HL-60/S4 treated with retinoic acid at 250 ng/mL for 4 days and 3 days (cell line): ENCODE data around the gene GATAD1.
"Not testable (repeated sequence)": the region's sequence is repeated elsewhere in the genome, so short reads cannot be mapped to it uniquely, and the experiment has no call there.

Experiments
- in situ Hi-C: fragments of 300-500 bp; cut with MboI; formaldehyde crosslinking; loops from 2 replicates; pipeline ENCODE4 v1.7.0; 2022; ENCODE audit warnings: low sequenced_read_pairs

Gene GATAD1

GRCh38 chr7:92436612-92437445 is 10.5 kb upstream of the GATAD1 start:
- in situ Hi-C loops, result no loop called here

DNA sequence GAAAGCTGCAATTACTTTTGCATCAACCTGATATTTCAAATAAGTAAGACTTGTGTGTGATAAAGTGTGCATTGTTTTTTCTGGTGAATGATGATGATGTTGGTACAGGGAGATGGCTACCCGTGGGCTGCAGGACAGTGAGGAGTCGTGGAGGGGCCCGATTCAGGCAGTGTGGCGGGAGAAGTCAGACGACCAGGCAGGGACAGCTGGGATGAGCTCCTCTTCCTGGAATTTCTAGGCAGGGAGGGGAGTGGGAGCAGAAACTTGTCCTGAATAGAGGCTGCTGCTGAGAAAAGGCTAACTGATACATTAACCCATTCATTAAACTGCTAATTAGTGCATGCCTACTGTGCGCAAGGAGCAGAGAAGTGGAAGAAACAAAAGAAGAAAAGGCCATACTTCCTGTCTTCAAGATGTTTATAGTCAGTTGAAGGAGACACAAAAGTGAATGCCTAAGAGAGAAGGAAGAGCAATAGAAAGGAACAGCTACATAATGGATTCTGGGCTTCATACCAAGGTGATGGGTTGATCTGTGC is 9.3 kb upstream of the GATAD1 start:
- in situ Hi-C loops, result no loop called here

GRCh38 chr7:92442720-92443119 is 4.6 kb upstream of the GATAD1 start:
- in situ Hi-C loops, result not testable (repeated sequence)

- in situ Hi-C loops, result no loop called here
Measured at GRCh38 chr7:92446869-92447344, 375 bp upstream of the GATAD1 start.

DNA sequence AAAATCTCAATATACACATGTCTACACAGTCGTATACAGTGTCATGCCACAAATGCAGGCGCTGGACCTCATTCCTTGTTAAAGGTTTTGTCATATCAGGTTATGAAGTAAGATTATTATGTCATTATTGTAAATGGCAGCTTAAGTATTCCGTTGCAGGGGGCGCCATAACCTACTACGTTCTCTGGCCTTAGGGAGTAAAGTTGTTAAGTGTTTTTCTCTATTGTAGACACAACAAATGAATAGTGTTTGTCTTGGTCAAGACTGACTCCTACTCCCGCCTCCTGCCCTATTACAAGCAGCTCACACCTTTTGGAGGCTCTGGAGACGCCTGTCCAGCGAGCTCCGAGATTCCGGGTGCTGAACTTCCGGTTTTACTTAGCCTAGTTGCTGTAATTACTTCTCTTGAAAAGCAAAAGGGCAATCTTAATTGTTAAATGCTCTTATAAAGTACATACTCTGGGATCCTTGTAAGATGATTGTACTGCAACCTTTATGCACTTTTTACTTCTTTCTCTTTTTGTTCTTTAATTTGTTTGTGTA is 994 bp downstream of the GATAD1 start:
- in situ Hi-C loops, result no loop called here

DNA sequence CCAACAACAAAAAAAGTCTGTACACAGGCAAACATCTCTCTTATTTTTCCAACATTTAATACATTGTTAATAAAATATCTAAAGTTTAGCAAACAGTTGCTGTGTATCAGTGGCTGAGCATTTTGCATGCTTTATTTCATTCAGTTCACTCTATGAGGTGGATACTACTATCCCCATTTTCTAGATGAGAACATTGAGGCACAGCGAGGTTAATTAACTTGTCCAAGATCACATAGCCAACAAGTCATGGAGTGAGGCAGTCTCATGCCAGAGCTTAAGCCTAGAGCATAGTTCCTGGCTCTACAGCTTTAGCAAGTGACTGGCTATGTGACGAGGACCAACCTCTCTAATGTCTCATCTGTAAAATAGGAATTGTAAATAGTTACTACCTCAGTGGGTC is 4.4 kb downstream of the GATAD1 start:
- in situ Hi-C loops, result no loop called here

- in situ Hi-C loops, result no loop called here
Measured at GRCh38 chr7:92456236-92456635, 9.0 kb downstream of the GATAD1 start.

GRCh38 chr7:92460109-92460508 is 12.8 kb downstream of the GATAD1 start:
- in situ Hi-C loops, result no loop called here

- in situ Hi-C loops, result no loop called here
Measured at GRCh38 chr7:92460510-92460909, 13.2 kb downstream of the GATAD1 start.

DNA sequence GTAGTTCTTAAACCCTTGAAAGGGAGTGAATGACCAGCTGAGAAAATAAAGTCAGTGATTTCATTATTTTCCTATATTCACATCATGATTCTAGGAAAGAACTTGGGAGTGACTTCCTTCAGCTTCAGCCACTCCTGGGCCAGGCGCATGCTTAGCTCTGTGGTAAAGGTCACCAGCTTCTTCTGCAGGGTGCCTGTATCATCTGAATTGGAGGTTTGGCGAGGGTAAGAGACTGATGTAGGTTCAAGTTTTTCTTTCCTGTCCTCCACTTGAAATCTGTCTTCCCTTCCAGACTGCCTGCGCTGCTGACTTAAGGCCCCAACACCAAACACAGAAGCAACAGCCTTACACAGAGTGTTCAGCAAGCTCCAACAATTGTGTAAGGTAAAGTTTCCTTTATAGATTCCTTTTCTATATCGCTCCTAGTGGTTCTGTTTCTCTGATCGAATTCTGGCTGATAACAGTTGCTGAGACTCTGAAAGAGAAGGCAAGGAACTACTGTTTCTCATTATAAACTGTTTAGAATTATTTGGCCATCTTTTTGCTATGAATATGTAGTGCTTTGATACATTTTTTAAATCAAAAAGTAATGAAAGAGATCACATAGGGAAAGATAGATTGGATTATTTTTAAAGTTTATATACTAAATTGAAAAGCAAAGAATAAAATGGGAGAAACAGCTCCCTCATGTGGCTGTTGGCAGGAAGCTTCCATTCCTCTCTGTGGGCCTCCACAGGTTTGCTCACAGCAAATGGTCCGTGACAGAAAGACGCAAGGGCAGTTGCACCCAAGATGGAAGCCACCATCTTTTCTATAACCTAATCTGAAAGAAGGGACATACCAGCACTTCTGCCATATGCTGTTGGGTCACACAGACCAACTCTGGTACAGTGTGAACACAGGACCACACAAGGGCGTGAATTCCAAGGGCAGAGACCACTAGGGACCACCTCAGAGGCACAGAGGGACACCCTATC is 14.0 kb downstream of the GATAD1 start:
- in situ Hi-C loops, result no loop called here

GRCh38 chr7:92462560-92462959 is 15.3 kb downstream of the GATAD1 start:
- in situ Hi-C loops, result no loop called here

DNA sequence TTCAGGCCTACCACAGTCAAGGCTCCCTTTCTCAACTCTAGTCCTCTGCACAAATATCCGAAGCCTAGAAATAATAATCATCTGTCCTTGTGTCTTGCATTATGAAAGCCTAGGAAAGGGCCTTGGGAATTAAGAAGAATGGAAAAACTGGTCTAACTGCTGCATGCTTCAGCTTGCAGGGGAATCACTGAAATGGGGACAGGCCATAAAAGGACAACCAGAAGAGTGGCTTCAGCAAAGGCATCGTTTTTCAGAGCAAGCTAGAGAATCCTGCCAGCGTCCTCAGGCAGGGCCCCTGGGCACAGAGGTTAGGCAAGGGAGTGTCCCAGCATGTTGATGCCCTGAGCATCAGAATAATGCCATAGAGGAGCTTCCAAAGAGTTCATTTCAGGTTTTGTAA is 17.2 kb downstream of the GATAD1 start:
- in situ Hi-C loops, result no loop called here

DNA sequence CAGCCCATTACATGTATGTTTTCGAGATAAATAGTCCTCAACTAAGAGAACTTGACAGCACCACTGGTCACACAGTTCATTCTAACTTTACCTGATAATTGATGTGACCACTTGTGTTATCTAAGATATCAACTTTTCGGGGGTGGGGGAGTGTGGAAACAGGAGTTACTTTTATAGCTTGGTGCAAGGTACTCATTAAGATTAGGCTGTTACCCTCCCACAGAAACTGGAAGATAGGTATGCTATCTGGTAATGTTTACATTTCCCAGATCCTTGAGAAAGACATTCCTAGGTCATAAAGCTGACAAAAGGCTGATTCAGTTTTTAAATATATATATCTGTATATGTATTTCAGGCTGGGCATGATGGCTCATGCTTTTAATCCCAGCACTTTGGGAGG is 19.4 kb downstream of the GATAD1 start:
- in situ Hi-C loops, result no loop called here

DNA sequence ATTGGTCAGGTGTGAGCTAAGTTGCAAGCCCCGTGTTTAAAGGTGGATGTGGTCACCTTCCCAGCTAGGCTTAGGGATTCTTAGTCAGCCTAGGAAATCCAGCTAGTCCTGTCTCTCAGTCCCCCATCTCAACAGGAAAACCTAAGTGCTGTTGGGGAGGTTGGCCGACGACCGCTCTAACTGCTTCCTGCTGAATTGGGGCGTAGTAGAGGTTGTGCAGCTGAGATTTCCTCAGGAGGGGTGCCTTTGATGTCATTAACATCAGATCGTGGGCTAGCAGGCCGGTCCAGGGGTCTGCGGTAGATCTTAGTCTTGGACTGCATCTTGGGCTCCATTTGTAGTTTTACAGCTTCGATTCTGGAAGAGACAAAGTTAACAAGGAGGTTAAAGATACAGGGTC is 21.3 kb downstream of the GATAD1 start:
- in situ Hi-C loops, result not testable (repeated sequence)

DNA sequence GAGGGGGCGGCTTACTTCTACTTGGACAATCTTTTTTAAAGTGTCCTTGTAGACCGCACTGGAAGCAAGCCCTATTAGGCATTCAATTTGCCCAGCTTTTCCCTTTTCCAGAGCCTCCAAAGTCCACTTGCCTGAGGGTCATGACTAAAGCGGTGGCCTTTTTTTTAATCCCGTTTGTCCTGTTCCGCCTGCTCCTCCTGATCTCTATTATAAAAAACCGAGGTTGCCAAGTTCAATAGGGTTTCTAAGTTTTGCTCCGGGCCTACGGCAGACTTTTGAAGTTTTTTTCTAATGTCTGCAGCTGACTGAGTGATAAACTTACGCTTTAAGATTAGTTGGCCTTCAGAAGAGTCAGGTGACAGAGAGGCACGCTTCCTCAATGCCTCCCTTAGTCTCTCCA is 26.7 kb downstream of the GATAD1 start:
- in situ Hi-C loops, result not testable (repeated sequence)

- in situ Hi-C loops, result not testable (repeated sequence)
Measured at GRCh38 chr7:92475261-92475770, 28.0 kb downstream of the GATAD1 start.

DNA sequence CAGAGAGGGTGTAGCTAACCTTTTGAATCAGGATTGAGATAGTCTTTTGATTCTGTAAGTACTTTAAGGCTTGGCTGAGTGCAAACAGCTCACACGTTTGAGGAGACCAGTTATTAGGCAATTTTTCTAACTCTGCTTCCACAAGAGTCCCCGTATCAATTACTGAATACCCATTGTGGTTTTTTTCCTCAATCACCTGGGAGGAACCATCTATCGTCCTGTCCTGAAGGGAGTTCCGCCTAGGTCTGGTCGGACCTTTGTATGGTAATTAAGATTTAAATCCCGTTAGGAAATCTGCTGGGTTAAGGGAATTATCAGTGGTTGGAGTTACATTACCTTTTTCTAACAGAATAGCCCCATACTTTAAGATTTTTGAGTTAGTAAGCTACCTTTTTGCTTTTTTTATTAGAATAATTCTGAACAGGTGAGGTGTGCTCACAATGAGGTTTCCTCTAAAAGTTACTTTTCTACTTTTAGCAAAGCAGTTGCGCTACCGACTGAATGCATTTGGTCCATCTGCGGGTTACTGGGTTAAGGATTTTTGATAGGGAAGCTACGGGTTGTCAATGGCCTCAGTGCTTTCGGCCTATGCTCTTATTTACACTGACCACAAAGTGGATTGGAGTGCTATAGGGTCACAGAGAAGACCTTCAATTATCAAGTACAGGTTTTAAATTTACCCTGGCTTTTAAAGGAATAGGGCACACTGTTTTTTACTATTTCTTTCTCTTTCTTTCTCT is 28.7 kb downstream of the GATAD1 start:
- in situ Hi-C loops, result not testable (repeated sequence)

DNA sequence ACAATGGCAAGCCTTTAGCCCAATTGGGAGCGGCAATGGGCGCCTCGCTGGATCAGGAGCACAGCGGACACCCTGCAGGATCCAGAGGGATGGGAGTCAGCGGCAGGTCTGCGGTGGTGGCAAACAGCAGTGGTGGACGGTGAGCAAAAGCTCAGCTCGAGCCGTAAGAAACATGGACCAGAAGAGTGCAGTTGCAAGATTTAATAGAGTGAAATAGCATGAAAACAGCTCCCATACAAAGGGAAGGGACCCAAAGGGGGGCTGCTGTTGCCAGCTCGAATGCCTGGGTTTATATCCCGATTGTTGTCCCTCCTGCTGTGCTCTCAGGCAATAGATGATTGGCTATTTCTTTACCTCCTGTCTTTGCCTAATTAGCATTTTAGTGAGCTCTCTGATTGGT is 30.4 kb downstream of the GATAD1 start, which contains the start of gene ERVW-1:
TSS of gene ERVW-1 (minus strand) at position 266 of the 400 bp plus-strand sequence. CDS start 7,565 bp downstream, outside the sequence.
- in situ Hi-C loops, result not testable (repeated sequence)

DNA sequence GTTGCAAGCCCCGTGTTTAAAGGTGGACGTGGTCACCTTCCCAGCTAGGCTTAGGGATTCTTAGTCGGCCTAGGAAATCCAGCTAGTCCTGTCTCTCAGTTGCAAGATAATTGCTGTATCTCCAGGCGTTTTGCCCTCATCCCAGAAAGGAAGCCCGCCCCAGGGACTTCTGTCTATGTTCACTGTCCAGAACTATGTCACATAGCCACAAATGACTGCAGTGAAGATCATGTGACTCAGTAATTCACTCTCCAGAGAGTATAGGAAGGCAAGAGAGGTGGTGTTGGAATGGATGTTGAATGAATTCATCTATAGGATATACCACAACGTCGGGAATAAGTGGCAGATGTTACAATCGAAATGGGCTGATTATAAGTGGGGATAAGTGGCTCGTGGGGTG is 30.8 kb downstream of the GATAD1 start:
- in situ Hi-C loops, result no loop called here

GRCh38 chr7:92478711-92479110 is 31.4 kb downstream of the GATAD1 start:
- in situ Hi-C loops, result no loop called here
